Skeletal muscle cell (primary cell): ENCODE data around the gene KCNQ1OT1.

ENCODE experiments used
- DNase-seq: peaks from one replicate; pipeline ENCODE4 v3.0.0-alpha.2; 2010; ENCODE audit warnings: low read depth
- H3K4me3 ChIP-seq: 2 replicates; pipeline ENCODE4 v1.5.1; 2011; ENCODE audit warnings: low read depth, mild to moderate bottlenecking, control low read depth, low read length, moderate library complexity

The KCNQ1OT1 gene

DNA sequence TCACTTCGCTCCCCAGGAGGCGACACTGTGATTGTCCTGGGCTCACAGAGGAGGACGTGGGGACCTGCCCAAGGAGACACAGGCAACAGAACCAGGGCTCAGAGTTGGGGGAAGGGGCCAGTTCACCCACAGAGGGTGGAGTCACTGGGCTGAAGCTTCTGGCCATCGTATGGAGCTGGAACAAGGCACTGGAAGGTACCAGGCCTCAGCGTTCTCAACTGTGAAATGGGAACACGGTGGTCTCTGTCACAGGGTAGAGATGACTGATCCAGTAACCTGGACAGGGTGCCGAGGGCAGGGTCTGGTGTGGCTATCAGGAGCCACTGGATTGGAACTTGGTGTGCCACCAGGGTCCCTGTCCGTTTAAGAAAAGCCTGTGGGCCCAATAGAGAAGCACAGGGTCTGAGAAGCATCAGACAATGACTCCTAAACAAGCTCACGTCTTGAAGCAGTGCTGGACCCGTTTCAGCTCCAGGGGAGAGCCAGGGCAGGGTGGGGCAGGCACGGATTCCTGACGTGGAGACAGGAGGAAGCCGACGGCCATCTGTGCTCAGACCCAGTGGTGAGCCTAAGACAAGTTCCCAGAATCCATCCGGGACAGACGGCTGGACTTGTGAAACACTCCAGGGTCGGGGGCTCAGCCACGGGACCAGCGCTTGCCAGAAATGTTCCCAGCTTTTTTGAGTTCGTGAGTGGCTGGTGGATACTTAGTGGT is 25.0 kb upstream of the KCNQ1OT1 start:
- DNase-seq, result no peak
- H3K4me3 ChIP-seq, result no peak overlapping the region

DNA sequence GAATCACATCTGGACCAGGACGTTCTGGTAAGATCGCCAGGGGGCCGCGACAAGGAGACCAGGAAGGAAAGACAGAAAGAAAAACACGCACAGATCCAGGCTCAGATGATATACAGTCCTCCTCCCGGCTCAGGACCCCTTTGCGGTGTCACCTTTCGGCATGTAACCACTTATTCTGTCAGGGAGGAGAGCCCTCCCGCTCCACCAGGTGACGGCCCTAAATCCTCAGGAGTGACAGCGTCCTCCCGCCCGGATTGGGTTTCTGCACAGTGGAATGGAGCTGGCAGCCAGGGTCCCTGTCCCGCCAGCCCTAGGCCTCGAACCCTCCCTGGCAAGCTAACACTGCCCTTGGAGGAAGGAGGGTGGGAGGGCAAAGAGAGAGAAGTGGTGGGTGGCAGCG is 24.3 kb upstream of the KCNQ1OT1 start:
- H3K4me3 ChIP-seq, result no peak overlapping the region
- DNase-seq, result no peak

DNA sequence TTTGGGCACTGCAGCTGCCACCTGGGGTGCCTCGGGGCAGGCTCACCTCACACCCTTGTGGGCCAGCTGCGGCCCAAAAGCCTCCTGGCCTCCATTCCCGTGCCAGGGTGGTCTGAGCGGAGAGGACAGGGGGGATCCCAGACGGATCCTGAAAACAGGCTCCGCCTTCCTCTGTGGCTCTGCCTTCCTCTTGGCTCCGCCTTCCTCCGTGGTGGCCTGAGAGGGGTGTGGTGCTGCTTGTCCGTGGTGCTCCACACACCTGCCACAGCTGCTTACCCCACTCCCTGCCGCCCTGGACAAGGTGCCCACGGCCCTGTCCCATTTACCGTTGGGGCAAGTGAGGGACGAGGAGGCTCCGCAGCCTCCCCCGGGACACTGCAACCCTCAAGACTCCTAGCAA is 23.2 kb upstream of the KCNQ1OT1 start:
- no peak overlapping the region for H3K4me3 ChIP-seq
- DNase-seq, result no peak

DNA sequence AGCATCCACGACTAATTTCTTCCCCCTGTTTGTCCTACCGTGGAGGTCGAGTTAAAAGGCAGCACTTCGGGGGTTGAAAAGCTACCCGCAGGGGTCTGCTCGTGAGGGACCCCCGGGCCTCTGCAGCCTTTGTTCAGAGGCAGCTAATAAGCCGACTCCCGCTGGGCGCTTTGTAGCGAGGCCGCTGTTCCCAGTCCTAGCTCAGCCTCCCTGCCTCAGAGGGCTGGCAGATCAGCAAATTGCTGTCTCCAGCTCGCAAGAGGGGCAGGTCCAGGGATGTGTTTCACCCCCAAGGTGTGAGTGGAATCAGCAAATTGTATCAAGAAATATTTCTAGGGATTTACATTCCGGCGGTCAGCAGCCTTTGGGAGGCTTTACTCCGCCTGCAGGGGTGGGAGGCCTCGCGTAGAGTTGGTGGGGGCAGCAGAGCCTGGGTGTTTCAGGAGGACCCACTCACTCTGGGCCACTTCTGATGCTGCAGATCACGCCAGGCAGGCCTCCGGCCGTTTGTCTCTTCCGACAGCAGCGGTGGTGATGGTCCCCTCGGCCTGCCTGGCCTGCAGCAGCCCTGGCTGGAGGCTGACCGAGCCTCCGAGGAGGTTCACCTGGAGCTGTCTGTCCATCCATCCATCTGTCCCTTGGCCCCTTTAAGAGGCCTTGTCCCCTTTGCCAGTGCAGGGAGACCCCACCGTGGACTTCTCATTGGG is 21.6 kb upstream of the KCNQ1OT1 start:
- H3K4me3 ChIP-seq, result no peak overlapping the region
- DNase-seq, result no peak

DNA sequence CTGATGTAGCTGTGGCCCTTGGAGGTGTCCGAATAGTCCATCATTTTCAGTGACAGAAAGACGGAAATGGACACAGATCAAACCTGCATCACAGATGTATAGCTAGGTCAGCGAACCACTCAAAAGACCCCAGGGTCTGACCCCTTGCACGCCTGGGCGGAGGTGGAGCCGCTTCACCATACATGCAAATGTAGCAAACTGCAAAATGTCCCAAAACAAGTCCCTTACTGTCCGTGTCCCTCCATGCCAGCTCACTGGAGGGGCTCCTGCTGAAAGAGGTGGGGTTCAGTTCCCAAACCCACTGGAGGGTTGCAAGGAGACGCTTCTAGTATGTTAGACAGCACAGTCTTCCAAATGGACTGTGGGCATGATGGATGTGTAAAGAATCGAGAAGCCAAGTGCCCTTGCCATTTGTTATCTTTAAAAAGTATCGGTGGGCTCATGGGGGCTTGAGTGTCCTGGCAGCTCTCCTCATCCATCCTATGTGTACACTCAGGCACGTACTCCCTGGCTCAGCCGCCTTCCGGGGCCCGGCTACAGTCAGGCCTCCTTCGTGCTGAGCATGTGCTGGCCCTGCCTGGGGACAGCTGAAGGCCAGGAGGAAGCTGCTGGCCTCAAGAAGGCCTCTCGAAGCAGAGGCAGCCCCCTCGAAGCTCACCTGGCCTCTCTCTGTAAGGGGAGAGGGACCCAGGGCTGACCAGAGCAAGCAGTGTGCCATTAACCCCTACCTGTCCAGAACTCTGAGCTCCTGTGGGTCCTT is 20.2 kb upstream of the KCNQ1OT1 start:
- no peak overlapping the region for H3K4me3 ChIP-seq
- DNase-seq, result no peak

DNA sequence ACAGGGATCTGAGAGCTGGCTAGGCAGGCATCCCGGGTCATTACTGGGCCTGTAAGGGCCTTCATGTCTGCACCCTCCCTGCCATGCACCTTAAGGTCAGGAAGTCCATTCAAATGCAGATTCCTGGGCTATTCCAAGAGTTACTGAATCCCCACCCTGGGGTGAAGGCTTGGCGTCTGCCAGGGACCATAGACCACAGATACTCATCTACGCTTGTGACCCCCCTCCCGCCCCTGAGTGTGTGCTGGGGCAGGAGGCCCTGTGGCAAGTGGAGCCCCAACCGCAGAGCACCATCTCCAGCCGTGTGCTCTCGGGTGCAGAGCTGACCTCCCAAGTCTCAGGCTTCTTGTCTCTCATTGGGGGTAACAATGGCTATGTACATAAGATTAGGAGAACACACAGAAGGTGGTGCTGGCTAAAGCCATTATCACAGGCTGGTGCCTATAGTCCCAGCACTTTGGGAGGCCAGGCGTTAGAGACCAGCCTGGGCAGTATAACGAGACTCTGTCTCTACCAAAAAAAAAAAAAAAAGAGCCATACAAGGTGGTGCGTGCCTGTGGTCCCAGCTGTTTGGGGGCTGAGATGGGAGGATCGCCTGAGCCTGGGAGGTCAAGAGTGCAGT is 19.1 kb upstream of the KCNQ1OT1 start:
- no peak overlapping the region for H3K4me3 ChIP-seq
- no peak for DNase-seq

DNA sequence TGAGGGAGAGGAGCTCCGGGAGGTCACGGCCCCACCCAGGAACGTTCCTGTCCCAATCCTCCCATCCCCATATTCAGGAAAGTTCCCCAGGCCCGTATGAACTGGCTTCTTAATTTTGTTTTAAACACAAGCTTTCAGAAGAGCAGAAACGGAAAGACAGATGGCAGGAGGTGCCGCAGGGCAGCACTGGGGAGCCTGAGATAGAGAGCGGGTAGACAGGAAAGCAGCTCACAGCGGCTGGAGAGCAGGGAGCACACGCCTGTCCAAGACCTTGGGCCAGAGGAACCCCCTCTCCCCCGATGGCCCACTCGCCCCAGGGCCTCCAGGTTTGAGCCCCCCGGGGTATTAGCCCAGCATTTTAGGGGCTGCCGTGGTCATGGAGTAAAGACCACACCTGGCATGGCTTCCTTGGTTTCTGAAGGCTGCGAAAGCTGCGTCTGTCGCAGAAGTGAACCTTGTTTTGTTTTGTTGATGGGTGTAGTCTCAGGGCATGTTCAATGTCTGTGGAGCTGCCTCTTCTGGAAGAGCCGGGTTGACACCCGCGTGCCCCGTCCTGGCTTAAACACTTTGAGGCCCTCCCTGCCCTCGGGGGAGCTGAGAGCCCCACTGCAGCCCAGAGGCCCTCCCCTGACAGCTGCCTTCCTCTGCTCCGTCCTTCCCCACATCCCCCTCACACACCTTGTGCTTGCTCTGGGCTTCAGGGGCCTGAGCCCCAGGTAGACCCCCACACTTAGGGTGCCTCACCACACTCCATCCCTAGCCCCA is 17.9 kb upstream of the KCNQ1OT1 start:
- DNase-seq, result no peak
- H3K4me3 ChIP-seq, result no peak overlapping the region

DNA sequence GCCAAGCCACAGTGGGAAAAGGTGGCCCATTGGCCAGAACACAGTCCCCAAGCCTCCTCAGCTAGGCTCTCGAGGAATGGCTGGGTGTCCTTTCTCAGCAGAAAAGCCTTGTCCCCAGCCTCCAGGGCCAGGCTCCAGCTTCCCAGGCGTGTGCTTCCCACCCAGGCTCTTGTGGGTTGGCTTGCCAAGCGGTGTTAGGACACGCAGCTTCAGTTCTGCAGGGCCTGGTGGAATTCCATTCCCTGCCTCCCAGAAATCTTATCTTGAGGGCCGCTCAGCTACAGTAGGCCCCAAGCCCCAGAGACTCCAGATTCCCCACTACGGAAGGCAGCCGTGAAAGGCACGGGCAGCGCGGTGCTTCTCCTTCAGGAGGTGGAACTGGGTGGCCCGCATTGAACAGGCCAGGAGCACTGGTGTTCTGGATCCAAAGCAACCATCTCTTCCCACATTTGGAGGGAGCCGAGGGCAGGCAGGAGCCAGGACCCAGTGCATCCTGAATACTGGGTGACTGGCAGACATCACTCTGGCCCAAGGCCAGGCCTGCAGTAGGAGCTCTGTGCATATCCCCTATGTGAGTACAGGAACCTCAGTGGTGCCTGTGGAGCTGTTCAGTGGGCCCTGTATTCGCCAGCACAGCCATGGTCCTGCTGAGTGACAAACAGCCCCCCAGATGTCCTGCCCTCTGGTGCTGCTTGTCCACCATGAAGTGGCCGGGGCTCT is 16.7 kb upstream of the KCNQ1OT1 start:
- no peak overlapping the region for H3K4me3 ChIP-seq
- DNase-seq, result no peak

DNA sequence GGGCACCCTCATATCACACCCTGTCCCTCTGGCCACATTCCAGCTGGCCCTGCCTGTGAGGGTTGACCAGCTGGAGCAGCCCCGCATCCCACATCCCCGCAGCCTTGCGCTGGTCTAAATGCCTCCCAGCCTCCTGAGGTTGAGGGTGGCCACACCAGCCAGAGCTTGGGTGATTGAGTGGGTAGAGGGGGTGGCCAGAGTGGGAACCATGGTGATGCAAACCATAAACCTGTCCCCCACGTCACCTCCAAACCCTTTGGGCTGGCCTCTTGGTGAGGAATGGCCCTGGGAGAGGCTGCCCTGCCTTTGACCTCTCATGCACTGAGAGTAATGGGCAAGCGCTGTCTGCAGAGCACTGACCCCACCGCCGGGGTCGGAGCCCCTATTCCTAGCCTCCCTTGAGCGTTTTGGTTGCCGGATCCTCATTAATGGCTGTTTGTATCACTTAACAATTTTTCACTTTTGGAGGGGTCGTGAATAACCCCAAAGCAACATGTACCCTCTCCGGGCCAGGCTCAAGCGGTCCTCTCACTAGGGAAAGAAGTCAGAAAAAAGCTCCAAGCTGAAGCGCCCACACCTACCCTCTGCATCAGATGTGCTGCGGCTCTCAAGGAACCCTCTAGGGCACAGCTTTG is 16.0 kb upstream of the KCNQ1OT1 start:
- H3K4me3 ChIP-seq, result no peak overlapping the region
- no peak for DNase-seq

DNA sequence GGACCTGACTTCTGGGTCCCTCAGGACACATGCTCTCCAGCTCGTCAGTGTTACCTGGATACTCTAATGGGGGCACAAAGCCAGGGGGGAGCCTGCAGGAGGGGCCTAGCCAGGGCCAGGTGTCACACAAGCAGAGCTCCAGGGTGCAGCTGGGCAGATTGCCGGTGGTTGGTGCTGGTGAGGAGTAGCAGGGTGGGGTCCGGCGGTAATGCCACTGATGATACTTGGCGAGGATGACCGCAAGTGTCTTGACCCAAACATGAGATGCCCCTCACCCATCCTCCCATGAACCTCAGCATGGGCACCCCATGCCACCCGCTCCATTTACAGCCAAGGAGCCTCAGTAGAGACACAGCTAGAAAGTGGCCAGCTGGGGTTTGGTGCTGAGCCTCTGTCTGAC is 15.1 kb upstream of the KCNQ1OT1 start:
- DNase-seq, result no peak
- H3K4me3 ChIP-seq, result no peak overlapping the region

DNA sequence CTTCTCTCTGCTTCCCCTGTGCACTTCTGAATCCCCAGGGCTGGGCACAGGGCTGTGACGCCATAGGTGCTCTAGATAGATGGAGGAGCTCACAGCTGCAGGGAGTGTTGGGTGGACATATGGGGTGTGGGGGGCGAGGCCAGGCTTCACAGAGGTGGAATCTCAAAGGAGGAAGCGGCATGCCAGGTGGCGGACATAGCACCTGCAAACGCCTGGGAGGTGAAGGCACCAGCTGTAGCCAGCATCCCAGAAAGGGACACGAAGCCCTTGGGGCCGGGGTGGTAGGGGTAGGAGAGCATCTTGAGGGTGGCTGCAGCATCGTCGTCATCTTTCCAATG is 14.6 kb upstream of the KCNQ1OT1 start:
- no peak overlapping the region for H3K4me3 ChIP-seq
- no peak for DNase-seq

DNA sequence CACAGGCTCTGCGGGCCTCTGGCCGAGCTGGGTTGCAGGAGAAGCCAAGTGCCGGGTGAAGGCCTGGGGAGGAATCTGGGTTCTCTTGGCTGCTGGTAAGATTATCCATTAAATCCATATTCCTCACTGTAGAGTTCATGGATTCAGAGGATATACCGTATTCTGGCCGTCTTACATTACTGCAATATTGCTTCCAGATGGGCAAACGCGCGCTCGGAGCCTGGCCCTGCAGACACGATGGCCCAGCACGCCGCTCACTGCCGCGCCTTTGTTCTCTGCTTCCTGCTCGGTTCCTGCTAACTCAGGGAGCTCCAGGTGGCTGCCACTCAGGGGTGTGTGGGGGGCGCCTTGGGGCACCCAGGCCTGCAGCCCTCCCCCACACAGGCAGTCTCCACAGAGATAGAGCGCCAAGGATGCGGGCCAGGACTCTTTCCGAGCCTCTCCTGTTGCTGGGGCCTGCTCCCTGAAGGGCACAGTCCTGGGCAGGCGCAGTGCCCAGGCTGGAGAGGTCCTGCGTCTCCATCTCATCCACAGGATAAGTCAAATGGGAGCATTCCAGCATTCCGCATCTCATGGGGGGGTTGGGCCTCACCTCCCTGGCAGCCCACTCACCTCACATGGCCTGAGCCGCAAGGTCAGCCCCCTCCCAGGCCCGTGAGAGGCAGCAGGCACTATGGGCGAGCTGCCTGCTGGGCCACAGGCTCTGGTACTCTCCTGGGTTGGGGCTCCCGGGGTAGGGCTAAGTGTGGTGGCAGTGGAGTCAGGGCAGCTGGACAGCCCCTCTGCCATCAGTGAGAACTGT is 14.1 kb upstream of the KCNQ1OT1 start:
- no peak overlapping the region for H3K4me3 ChIP-seq
- no peak for DNase-seq

DNA sequence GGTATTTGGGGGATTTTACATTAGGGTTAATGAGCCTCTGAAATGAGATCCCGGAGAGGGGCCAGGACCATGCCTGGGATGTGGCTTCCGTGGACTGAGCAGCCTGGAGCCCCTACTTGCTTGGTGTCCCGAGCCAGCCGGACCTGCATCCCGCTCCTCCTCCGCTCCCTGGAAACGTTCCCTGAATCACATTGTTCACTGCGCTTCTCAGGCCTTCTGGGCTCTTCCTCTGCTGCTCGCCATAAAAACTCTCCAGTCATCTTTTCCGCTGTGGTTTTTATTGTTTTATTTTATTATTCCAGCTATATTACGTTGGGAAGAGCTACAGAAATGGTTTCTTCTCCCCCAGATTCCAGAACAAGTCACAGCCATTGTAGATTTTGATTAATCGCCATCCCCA is 13.3 kb upstream of the KCNQ1OT1 start:
- H3K4me3 ChIP-seq, result no peak overlapping the region
- DNase-seq, result no peak

DNA sequence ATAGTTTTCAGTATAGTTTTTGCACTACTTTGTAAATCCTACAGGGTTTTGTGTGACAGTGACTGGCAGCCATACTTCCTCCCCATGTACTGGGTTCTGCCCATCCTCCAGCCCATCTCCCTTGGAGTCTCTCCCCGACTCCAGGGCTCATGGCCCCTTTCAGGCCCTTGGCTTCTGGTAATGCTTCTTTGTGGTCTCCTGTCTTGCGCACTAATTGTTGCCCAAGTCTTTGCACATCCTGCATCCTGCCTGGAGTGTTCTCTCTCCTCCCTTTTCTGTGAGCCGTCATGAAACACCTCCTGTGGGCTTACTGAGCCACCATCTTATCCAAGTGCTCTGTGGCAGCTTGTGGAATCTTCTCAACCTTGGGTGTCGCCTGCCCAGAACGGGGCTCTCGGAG is 11.4 kb upstream of the KCNQ1OT1 start:
- DNase-seq, result no peak
- no peak overlapping the region for H3K4me3 ChIP-seq

DNA sequence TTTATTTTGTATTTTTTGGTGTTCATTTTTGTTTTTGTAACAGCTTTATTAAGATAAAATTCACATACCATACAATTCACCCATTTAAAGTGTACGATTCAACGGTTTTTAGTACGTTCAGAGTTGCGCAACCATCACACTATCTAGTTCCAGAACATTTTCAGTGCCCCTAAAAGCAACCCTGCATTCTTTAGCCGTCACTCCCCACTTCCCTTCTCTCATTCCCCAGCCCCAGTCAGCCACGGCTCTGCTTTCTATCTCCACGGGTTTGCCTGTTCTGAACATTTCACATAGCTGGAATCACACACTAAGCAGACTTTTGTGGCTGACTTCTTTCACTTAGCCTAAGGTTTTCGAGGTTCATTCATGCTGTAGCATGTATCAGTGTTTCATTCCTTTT is 9.6 kb upstream of the KCNQ1OT1 start:
- DNase-seq, result peak; percentile 69
- peak overlapping the region; percentile 23 for H3K4me3 ChIP-seq

DNA sequence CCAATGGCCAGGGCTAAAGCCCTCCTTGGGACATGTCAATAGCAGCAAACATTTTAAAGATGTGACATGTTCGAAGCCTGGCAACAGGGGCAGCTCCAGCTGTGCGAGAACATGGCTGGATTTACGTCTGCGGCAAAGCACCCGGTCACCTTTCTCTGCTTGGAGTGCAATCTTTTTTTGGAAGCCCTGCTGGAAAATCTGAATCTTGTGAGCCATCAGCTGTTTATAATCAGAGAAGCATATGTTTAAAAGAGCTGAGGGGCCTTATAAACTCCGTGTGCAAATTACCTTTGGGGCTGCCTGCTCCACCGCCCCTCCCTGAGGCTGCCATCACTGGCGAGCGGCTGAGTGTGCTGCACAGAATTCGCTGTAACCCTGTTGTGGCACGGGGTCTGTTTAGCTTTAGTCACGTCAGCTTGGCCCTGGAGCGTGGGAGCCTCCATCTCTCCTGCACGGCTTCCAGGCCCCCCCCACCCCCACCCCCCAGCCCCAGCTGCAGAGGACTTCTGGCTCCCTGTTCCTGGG is 9.0 kb upstream of the KCNQ1OT1 start:
- no peak for DNase-seq
- peak overlapping the region; percentile 23 for H3K4me3 ChIP-seq

DNA sequence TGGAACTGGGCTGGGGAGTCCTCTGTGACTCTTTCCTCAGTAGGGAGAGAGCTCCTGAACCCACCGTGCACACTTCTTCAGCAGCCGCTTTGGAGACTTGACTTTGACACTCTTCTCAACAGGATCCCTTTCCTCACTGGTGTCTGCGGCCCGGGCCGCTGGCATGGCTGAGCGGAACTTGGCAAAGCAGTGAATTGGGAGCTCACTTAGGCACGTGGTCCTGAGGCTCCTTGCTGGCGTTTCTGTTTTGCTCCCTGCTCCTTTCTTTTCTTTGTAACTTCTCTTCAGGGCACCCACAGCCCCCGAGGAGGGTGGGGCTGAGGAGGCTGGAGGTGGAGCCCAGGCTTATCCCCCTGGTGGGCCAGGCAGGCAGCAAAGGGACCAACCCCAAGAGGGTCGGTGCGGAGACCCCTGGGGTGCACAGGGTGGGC is 8.4 kb upstream of the KCNQ1OT1 start:
- no peak overlapping the region for H3K4me3 ChIP-seq
- DNase-seq, result no peak

DNA sequence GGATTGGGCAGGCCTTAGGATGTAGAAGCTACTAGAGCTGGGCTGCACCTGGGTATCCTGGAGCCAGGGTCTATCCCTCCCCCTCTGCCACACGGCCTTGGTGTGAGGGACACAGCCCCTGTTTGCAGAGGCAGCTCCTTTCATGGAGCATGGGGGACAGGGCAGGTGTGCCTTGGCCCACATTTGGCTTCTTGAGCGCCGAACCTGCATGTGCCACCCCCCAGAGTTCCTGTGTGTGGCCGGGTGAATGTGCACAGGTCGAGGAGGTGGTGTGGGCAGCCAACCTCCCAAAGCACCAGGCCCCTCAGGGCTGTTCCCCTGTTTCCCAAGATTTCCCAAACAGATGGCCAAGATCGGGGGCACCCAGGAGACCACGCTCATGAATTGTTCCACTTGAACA is 7.9 kb upstream of the KCNQ1OT1 start:
- no peak overlapping the region for H3K4me3 ChIP-seq
- DNase-seq, result no peak
